GM12878 (cell line): Measurements from ENCODE around the gene RASGRP2. TPM values are rescaled to one million over a fixed set of nuclear protein-coding genes. Genes with fewer than 3 reads are reported as not detected.

ENCODE experiments used
- ATAC-seq: fragments of 200-7000 bp; cut with Tn5 transposase; 3 replicates; pipeline ENCODE4 v1.9.1; 2020; ENCODE audit warnings: mild to moderate bottlenecking, moderate library complexity
- BruUV-seq: library from RNA; stranded (reverse); fragments of 400-500 nt; replicated peaks from 2 replicates; lab custom pipeline; 2021; lab: Mats Ljungman, UMichigan
- CTCF ChIA-PET: fragments of 300-600 bp; sonication (Branson Sonifier 250); formaldehyde crosslinking; extraction: SDS; loops from one replicate; lab custom pipeline; 2021; ENCODE audit warnings: inconsistent platforms; lab: Yijun Ruan, JAX
- POLR2A ChIA-PET: fragments of 350-600 bp; formaldehyde crosslinking; extraction: SDS; loops from one replicate; lab custom pipeline; 2021; ENCODE audit warnings: inconsistent platforms; lab: Charles Lee
- RAD21 ChIA-PET: fragments of 300-600 bp; sonication (Branson Sonifier 250); formaldehyde crosslinking; loops from one replicate; lab custom pipeline; 2023; ENCODE audit warnings: antibody characterized with exemption; ENCODE audit not compliant: unreplicated experiment; lab: Charles Lee
- SMC1A ChIA-PET: fragments of 300-600 bp; sonication (Branson Sonifier 250); formaldehyde crosslinking; loops from one replicate; lab custom pipeline; 2023; ENCODE audit not compliant: unreplicated experiment, uncharacterized antibody; lab: Charles Lee
- DNase-seq: peaks from one replicate; pipeline ENCODE4 v3.0.0-alpha.2; 2011; ENCODE audit warnings: low read depth, low spot score
- FAIRE-seq: peaks from 3 replicates; lab custom pipeline; 2011; peaks lifted over from hg19 to GRCh38; lab: Jason Lieb, UNC
- H2AFZ ChIP-seq: 2 replicates; pipeline ENCODE4 v1.6.0; 2011; ENCODE audit warnings: low read depth, low read length, control low read depth; ENCODE audit not compliant: control insufficient read depth
- H3K27ac ChIP-seq: 2 replicates; pipeline ENCODE4 v1.5.1; 2011; ENCODE audit warnings: control low read depth; ENCODE audit not compliant: control insufficient read depth, insufficient read depth
- H3K27me3 ChIP-seq, 2 experiments: replicated peaks in 1 of 2; 2 replicates each; pipeline versions ENCODE4 v1.6.0 to v1.6.1; 2011; ENCODE audit warnings: low read length in 1 of 2; ENCODE audit not compliant: control insufficient read depth in 2 of 2, insufficient read depth in 2 of 2
- H3K36me3 ChIP-seq, 2 experiments: 2 replicates each; pipeline ENCODE4 v1.5.1; 2011; ENCODE audit warnings: low read length in 1 of 2; ENCODE audit not compliant: control insufficient read depth in 2 of 2, insufficient read depth in 2 of 2
- H3K4me1 ChIP-seq: 2 replicates; pipeline ENCODE4 v1.6.1; 2011; ENCODE audit warnings: mild to moderate bottlenecking, low read length, moderate library complexity, mixed read lengths; ENCODE audit not compliant: control insufficient read depth, insufficient read depth
- H3K4me2 ChIP-seq: 2 replicates; pipeline ENCODE4 v1.6.0; 2011; ENCODE audit warnings: control low read depth; ENCODE audit not compliant: control insufficient read depth, insufficient read depth
- H3K4me3 ChIP-seq: fragments of 200-600 bp; sonication (generic); 2 replicates; pipeline ENCODE4 v1.5.1; 2016
- H3K79me2 ChIP-seq: 2 replicates; pipeline ENCODE4 v1.6.0; 2011; ENCODE audit warnings: low read length; ENCODE audit not compliant: control insufficient read depth, insufficient read depth
- H3K9ac ChIP-seq: 2 replicates; pipeline ENCODE4 v1.8.0; 2011; ENCODE audit warnings: low read length, control low read depth, mixed read lengths; ENCODE audit not compliant: control insufficient read depth, insufficient read depth
- H3K9me3 ChIP-seq: replicated peaks from 3 replicates; pipeline ENCODE4 v1.5.1; 2011; ENCODE audit warnings: mild to moderate bottlenecking, low read length; ENCODE audit not compliant: control insufficient read depth, insufficient read depth
- H4K20me1 ChIP-seq: 2 replicates; pipeline ENCODE4 v1.6.0; 2011; ENCODE audit not compliant: control insufficient read depth, insufficient read depth
- EP300 ChIP-seq, 2 experiments: fragments of 150-350 bp in 1 of 2; IDR thresholded peaks; 2 replicates each; pipeline ENCODE4 v1.6.1; 2011 to 2012; ENCODE audit warnings: low read depth in 2 of 2, low read length in 2 of 2, borderline replicate concordance in 1 of 2, improper control_type of control experiment in 1 of 2, inconsistent platforms in 1 of 2; ENCODE audit not compliant: control insufficient read depth in 1 of 2
- ZBTB40 ChIP-seq: fragments of 450-650 bp; IDR thresholded peaks from 2 replicates; pipeline ENCODE4 v1.6.1; 2016; ENCODE audit warnings: mild to moderate bottlenecking, moderate library complexity, borderline replicate concordance
- WGBS: methylation state at CpG from one replicate; pipeline ENCODE4 v1.1.6; 2016; ENCODE audit warnings: low lambda C conversion rate; ENCODE audit not compliant: insufficient replicate concordance, insufficient coverage; ENCODE audit errors: missing lambda C conversion rate; 5-methylcytosine and 5-hydroxymethylcytosine counted together
- in situ Hi-C: fragments of 300-500 bp; cut with MboI; formaldehyde crosslinking; loops from 9 replicates; pipeline ENCODE4 v1.14.3; 2018; ENCODE audit warnings: mixed read lengths
- intact Hi-C: fragments of 100-400 bp; cut with micrococcal nuclease; formaldehyde crosslinking; loops from one replicate; pipeline ENCODE4 v1.14.2; 2022; ENCODE audit not compliant: unreplicated experiment
- polyA plus RNA-seq, 11 experiments: library from polyadenylated mRNA; depleted of rRNA in 4 of 11; unstranded in 6 of 11; stranded (reverse) in 5 of 11; fragments of >200 nt; fragmentation: Nextera tagmentation in 4 of 11; fragmentation: Illumina TruSeq in 1 of 11; extraction: Ambion mirVana in 4 of 11; extraction: Trizol in 1 of 11; gene quantifications; 1 replicate in 1 of 11; 2 replicates in 10 of 11; pipeline versions ENCODE4 v1.2.1 to v1.2.3, GENCODE V29; 2011 to 2016; ENCODE audit warnings: inconsistent platforms in 2 of 11, missing spikeins in 2 of 11, low read depth in 1 of 11
- total RNA-seq, 4 experiments: library from RNA; depleted of rRNA in 3 of 4; stranded (reverse); fragments of >200 nt in 3 of 4; fragmentation: Illumina TruSeq in 1 of 4; extraction: Trizol in 1 of 4; gene quantifications; 2 replicates each; pipeline versions ENCODE4 v1.2.1 to v1.2.3, GENCODE V29; 2013 to 2021
- TF ChIP-seq, protein P1 (sequence below): IDR thresholded peaks from 2 replicates; pipeline ENCODE4 v1.6.1; 2011; ENCODE audit warnings: mild to moderate bottlenecking, low read depth, low read length, moderate library complexity; ENCODE audit not compliant: insufficient replicate concordance
- TF ChIP-seq, protein P2 (sequence below): fragments of 450-650 bp; formaldehyde crosslinking; IDR thresholded peaks from 2 replicates; pipeline ENCODE4 v1.4.0; 2022; ENCODE audit warnings: mild to moderate bottlenecking, moderate library complexity

Gene RASGRP2
- total and polyA plus RNA-seq, 10 of the 15 experiments (the other 5 are each of a cell fraction or from before 2014, with no cell fraction given) = 0.26 to 9.0 (median 5.4) TPM

DNA sequence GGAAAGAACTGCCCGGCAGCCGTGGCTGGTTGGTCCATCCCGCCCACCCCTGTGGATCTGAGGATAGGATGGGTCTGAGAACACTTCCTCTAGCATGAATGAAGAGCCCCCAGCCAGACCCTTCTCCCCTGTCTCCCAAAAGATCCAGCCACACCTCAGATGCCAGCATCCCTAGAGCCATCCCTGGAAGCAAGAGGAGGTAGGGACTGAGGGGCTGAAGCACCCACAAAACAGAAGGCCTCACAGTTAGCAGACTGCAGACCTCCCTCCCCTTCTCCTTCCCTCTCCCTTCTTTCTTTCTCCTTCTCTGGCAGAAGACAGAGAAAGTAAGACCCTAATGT is 22.6 kb downstream of the RASGRP2 start:
- FAIRE-seq (no peak), ATAC-seq (no peak), DNase-seq (no peak)
- Histone ChIP-seq H3K4me2 (no peak overlapping the region), H2AFZ (no peak overlapping the region), H3K36me3 (no peaks in the 10 kb centered on the region; a peak in 1 of 4 replicates), H3K27me3 (peaks cover 3 to 9% of the 10 kb centered on the region in 2 experiments; a peak in 2 of 4 replicates), H3K9ac (no peak overlapping the region), H3K79me2 (no peaks in the 10 kb centered on the region), H3K4me1 (peaks cover 10% of the 10 kb centered on the region), H3K4me3 (no peak overlapping the region), H4K20me1 (no peaks in the 10 kb centered on the region), H3K9me3 (no peaks in the 10 kb centered on the region), H3K27ac (no peak overlapping the region)
- 41% methylated on average over 3 of the region's 3 CpGs for WGBS
- TF ChIP-seq EP300 (IDR thresholded peaks at IDR 0.05; ENCODE audit: borderline replicate concordance in 1 of 2, control insufficient read depth in 1 of 2, low read depth in 2 of 2, low read length in 2 of 2) = no peak
- TF ChIP-seq, protein P1, sequence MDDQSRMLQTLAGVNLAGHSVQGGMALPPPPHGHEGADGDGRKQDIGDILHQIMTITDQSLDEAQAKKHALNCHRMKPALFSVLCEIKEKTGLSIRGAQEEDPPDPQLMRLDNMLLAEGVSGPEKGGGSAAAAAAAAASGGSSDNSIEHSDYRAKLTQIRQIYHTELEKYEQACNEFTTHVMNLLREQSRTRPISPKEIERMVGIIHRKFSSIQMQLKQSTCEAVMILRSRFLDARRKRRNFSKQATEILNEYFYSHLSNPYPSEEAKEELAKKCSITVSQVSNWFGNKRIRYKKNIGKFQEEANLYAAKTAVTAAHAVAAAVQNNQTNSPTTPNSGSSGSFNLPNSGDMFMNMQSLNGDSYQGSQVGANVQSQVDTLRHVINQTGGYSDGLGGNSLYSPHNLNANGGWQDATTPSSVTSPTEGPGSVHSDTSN = no peak
- no TSS peak for BruUV-seq
- SMC1A ChIA-PET = interaction anchor here (0.6 kb wide), 1 partner anchor 16 kb away, joined by 3 read pairs; no protein-coding TSS in a partner anchor
- RAD21 ChIA-PET = no interaction called here
- CTCF ChIA-PET = interaction anchor here (1.4 to 1.8 kb wide), 2 partner anchors 17 to 33 kb away, joined by 4 to 9 read pairs; no protein-coding TSS in a partner anchor
- in situ Hi-C loops = no loop called here
- POLR2A ChIA-PET = no interaction called here
- intact Hi-C loops = no loop called here

- Histone ChIP-seq H4K20me1 (no peaks in the 10 kb centered on the region), H3K9ac (no peak overlapping the region), H3K4me2 (no peak overlapping the region), H3K4me1 (peaks cover 10% of the 10 kb centered on the region), H3K27ac (no peak overlapping the region), H2AFZ (no peak overlapping the region), H3K36me3 (no peaks in the 10 kb centered on the region; a peak in 1 of 4 replicates), H3K9me3 (no peaks in the 10 kb centered on the region), H3K27me3 (peaks cover 3 to 10% of the 10 kb centered on the region in 2 experiments; a peak in 2 of 4 replicates), H3K79me2 (no peaks in the 10 kb centered on the region), H3K4me3 (no peak overlapping the region)
- ATAC-seq = no peak
- CTCF ChIA-PET = interaction anchor here (1.1 kb wide), 1 partner anchor 29 kb away, joined by 3 read pairs; no protein-coding TSS in a partner anchor
- RAD21 ChIA-PET = interaction anchor here (1.1 kb wide), 1 partner anchor 52 kb away, joined by 3 read pairs; no protein-coding TSS in a partner anchor
- DNase-seq = no peak
- SMC1A ChIA-PET = no interaction called here
- no peak for FAIRE-seq
- POLR2A ChIA-PET = no interaction called here
- WGBS = 38% methylated on average over 11 of the region's 12 CpGs
- BruUV-seq = no TSS peak
- intact Hi-C loops (no loop called here), in situ Hi-C loops (no loop called here)
- no peak for TF ChIP-seq ZBTB40
- TF ChIP-seq, protein P2, sequence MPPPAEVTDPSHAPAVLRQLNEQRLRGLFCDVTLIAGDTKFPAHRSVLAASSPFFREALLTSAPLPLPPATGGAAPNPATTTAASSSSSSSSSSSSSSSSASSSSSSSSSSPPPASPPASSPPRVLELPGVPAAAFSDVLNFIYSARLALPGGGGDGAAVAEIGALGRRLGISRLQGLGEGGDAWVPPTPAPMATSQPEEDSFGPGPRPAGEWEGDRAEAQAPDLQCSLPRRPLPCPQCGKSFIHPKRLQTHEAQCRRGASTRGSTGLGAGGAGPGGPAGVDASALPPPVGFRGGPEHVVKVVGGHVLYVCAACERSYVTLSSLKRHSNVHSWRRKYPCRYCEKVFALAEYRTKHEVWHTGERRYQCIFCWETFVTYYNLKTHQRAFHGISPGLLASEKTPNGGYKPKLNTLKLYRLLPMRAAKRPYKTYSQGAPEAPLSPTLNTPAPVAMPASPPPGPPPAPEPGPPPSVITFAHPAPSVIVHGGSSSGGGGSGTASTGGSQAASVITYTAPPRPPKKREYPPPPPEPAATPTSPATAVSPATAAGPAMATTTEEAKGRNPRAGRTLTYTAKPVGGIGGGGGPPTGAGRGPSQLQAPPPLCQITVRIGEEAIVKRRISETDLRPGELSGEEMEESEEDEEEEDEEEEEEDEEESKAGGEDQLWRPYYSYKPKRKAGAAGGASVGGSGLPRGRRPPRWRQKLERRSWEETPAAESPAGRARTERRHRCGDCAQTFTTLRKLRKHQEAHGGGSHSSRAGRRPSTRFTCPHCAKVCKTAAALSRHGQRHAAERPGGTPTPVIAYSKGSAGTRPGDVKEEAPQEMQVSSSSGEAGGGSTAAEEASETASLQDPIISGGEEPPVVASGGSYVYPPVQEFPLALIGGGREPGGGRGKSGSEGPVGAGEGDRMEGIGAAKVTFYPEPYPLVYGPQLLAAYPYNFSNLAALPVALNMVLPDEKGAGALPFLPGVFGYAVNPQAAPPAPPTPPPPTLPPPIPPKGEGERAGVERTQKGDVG (CRISPR knock-in tag) = no peak
These were observed 23.1 kb downstream of the RASGRP2 start for GRCh38 chr11:64720640-64721358.
